Neuronal stem cell (in vitro differentiated cells): ENCODE results near the gene PIP.

Experiments
- DNase-seq: peaks from one replicate; pipeline ENCODE4 v3.0.0-alpha.2; 2013; ENCODE audit warnings: low spot score
- H2AFZ ChIP-seq: one replicate; pipeline ENCODE4 v1.6.1; 2013; ENCODE audit warnings: mild to moderate bottlenecking, low read length, inconsistent platforms
- H2AK5ac ChIP-seq: 2 replicates; pipeline ENCODE4 v1.6.1; 2013; ENCODE audit warnings: low read depth, mild to moderate bottlenecking, inconsistent platforms, low read length, moderate library complexity, mixed read lengths
- H2BK120ac ChIP-seq: 2 replicates; pipeline ENCODE4 v1.6.1; 2013; ENCODE audit warnings: low read depth, mild to moderate bottlenecking, inconsistent platforms, low read length, moderate library complexity, mixed read lengths
- H2BK12ac ChIP-seq: one replicate; pipeline ENCODE4 v1.6.1; 2013; ENCODE audit warnings: low read length, inconsistent platforms
- H2BK15ac ChIP-seq: 2 replicates; pipeline ENCODE4 v1.6.1; 2013; ENCODE audit warnings: mild to moderate bottlenecking, low read length, inconsistent platforms, mixed read lengths
- H2BK5ac ChIP-seq: one replicate; pipeline ENCODE4 v1.6.1; 2013; ENCODE audit warnings: inconsistent platforms, mild to moderate bottlenecking, low read length, moderate library complexity
- H3K14ac ChIP-seq: one replicate; pipeline ENCODE4 v1.6.1; 2013; ENCODE audit warnings: low read length, inconsistent platforms
- H3K18ac ChIP-seq: 2 replicates; pipeline ENCODE4 v1.6.1; 2013; ENCODE audit warnings: low read length, inconsistent platforms
- H3K23ac ChIP-seq: 2 replicates; pipeline ENCODE4 v1.6.1; 2013; ENCODE audit warnings: low read depth, mild to moderate bottlenecking, mixed read lengths, low read length, inconsistent platforms; ENCODE audit not compliant: poor library complexity
- H3K27ac ChIP-seq: replicated peaks from 3 replicates; pipeline ENCODE4 v1.5.1; 2013; ENCODE audit warnings: low read length, inconsistent platforms
- H3K27me3 ChIP-seq, 3 experiments: 2 replicates each; pipeline ENCODE4 v1.6.1; 2013; ENCODE audit warnings: low read length in 3 of 3, mild to moderate bottlenecking in 2 of 3, inconsistent platforms in 1 of 3, low read depth in 1 of 3, mixed read lengths in 1 of 3, moderate library complexity in 1 of 3; ENCODE audit not compliant: control insufficient read depth in 3 of 3, insufficient read depth in 3 of 3
- H3K36me3 ChIP-seq, 2 donors: replicated peaks in 1 of 2; 2 replicates each; pipeline ENCODE4 v1.6.1; 2013; ENCODE audit warnings: low read length in 2 of 2; ENCODE audit not compliant: control insufficient read depth in 2 of 2, insufficient read depth in 2 of 2
- H3K4ac ChIP-seq: 2 replicates; pipeline ENCODE4 v1.6.1; 2013; ENCODE audit warnings: inconsistent platforms, mild to moderate bottlenecking, low read length, moderate library complexity
- H3K4me1 ChIP-seq, 2 donors: 1 replicate in 1 of 2; 2 replicates in 1 of 2; pipeline ENCODE4 v1.6.1; 2013; ENCODE audit warnings: low read length in 2 of 2, low read depth in 1 of 2; ENCODE audit not compliant: control insufficient read depth in 2 of 2, insufficient read depth in 1 of 2
- H3K4me2 ChIP-seq: one replicate; pipeline ENCODE4 v1.6.1; 2013; ENCODE audit warnings: mild to moderate bottlenecking, low read length, inconsistent platforms; ENCODE audit not compliant: insufficient read depth, poor library complexity, severe bottlenecking
- H3K4me3 ChIP-seq, 2 donors: 2 replicates each; pipeline ENCODE4 v1.5.1; 2013; ENCODE audit warnings: low read length in 2 of 2, mild to moderate bottlenecking in 2 of 2, inconsistent platforms in 1 of 2, moderate library complexity in 1 of 2
- H3K79me1 ChIP-seq: one replicate; pipeline ENCODE4 v1.6.1; 2013; ENCODE audit warnings: low read depth, mild to moderate bottlenecking, inconsistent platforms, low read length, moderate library complexity
- H3K9ac ChIP-seq: one replicate; pipeline ENCODE4 v1.6.1; 2013; ENCODE audit warnings: mild to moderate bottlenecking, low read depth, low read length, inconsistent platforms; ENCODE audit not compliant: poor library complexity
- H3K9me3 ChIP-seq, 2 donors: replicated peaks in 1 of 2; 2 replicates each; pipeline versions ENCODE3 to v1.6.1; 2013; ENCODE audit warnings: low read length in 2 of 2, mild to moderate bottlenecking in 2 of 2, inconsistent platforms in 1 of 2, low read depth in 1 of 2, mixed read lengths in 1 of 2, moderate library complexity in 1 of 2; ENCODE audit not compliant: control insufficient read depth in 2 of 2, insufficient read depth in 1 of 2
- H4K8ac ChIP-seq: one replicate; pipeline ENCODE4 v1.6.1; 2013; ENCODE audit warnings: low read depth, mild to moderate bottlenecking, inconsistent platforms, low read length, moderate library complexity
- H4K91ac ChIP-seq: one replicate; pipeline ENCODE4 v1.6.1; 2013; ENCODE audit warnings: low read length, low read depth, mild to moderate bottlenecking, inconsistent platforms; ENCODE audit not compliant: poor library complexity
- WGBS, 2 donors: extraction: QIAGEN DNeasy Blood & Tissue Kit; methylation state at CpG; one replicate each; pipeline ENCODE4 v1.1.7; 2013; ENCODE audit warnings: missing lambda C conversion rate in 2 of 2, mixed read lengths in 1 of 2; ENCODE audit not compliant: insufficient read length in 2 of 2, insufficient replicate concordance in 1 of 2; ENCODE audit errors: extremely low coverage in 2 of 2; 5-methylcytosine and 5-hydroxymethylcytosine counted together

The PIP gene

DNA sequence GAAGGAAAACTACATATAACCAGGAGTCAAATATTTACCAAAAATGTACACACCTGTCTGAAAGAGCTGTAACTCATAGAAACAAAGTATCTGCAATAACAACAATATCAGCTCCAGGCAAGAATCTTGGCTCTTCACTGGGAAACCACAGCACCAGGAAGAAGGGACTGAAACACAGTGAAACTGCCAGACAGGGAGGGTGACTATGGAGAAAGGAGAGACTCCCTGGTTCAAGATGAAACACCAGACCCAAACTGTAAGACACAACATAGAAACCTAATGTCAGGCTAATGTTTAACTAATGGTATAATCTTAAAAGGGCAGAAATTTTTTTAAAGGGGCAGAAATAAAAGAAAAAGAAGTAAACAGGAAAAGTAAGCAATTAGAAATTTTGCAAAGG lies 39.8 kb downstream of the PIP start:
- Histone ChIP-seq H3K23ac (no peak overlapping the region), H3K36me3 (no peaks in the 10 kb centered on the region)

DNA sequence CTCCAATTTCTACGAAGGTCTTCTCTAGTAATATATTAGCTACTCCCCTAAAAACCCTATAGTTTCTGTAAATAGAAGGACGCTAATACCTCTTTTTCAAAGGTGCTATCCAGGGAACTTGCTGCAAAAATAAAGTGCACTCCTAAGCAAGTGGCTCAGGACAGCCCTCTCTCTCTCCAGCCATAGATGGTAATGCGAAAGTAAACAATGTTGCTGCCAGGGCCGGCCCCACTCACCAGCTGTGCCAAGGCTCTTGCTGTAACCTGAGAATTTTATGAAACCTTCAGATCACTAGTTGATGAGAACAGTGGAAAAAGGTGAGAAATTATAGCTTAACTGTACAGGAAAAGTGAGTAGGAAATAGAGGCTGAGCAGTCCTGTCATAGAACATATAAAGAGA lies 40.5 kb downstream of the PIP start:
- DNase-seq: no peak
- Histone ChIP-seq H2BK5ac (no peak overlapping the region), H2BK120ac (no peak overlapping the region), H3K4me2 (no peak overlapping the region), H3K27me3 (no peaks in the 10 kb centered on the region), H3K14ac (no peak overlapping the region), H4K8ac (no peak overlapping the region), H3K36me3 (no peaks in the 10 kb centered on the region), H3K9me3 (no peaks in the 10 kb centered on the region), H3K9ac (no peak overlapping the region), H3K4me3 (no peak overlapping the region), H2AFZ (no peak overlapping the region), H3K23ac (no peak overlapping the region), H3K18ac (no peak overlapping the region), H3K4me1 (no peaks in the 10 kb centered on the region), H2BK15ac (no peak overlapping the region), H3K27ac (no peak overlapping the region), H2BK12ac (no peak overlapping the region), H3K79me1 (no peaks in the 10 kb centered on the region), H4K91ac (no peak overlapping the region), H2AK5ac (no peak overlapping the region), H3K4ac (no peak overlapping the region)
- WGBS, 2 donors: no CpG with 5 or more reads among the region's 4 CpGs

More for the DNA sequence above, 39.8 kb downstream of the PIP start:
- Histone ChIP-seq H3K27me3 (no peaks in the 10 kb centered on the region), H3K4ac (no peak overlapping the region), H3K9ac (no peak overlapping the region), H2BK120ac (no peak overlapping the region), H3K79me1 (no peaks in the 10 kb centered on the region), H3K4me3 (no peak overlapping the region), H2BK12ac (no peak overlapping the region), H4K8ac (no peak overlapping the region), H2AK5ac (no peak overlapping the region), H3K4me1 (no peaks in the 10 kb centered on the region), H2BK15ac (no peak overlapping the region), H3K14ac (no peak overlapping the region), H3K18ac (no peak overlapping the region), H3K4me2 (no peak overlapping the region), H3K9me3 (no peaks in the 10 kb centered on the region), H4K91ac (no peak overlapping the region), H2BK5ac (no peak overlapping the region), H2AFZ (no peak overlapping the region), H3K27ac (no peak overlapping the region)
- DNase-seq: no peak

DNA sequence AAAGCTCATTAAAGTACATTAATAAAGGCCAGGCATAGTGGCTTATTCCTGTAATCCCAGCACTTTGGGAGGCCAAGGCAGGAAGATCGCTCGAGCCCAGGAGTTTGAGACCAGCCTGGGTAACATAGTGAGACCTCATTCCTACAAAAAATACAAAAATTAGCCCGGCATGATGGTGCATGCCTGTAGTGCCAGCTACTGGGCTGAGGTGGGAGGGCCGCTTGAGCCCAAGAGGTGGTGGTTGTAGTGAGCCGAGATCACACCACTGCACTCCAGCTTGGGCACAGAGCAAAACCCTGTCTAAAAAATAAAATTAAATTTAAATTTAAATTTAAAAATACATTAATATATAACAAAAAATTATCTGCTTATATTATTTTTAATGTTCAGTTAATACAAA lies 44.3 kb downstream of the PIP start:
- Histone ChIP-seq H3K14ac (no peak overlapping the region), H2BK12ac (no peak overlapping the region), H3K27ac (no peak overlapping the region), H3K9me3 (no peaks in the 10 kb centered on the region), H2AFZ (no peak overlapping the region), H3K9ac (no peak overlapping the region), H3K36me3 (no peaks in the 10 kb centered on the region), H3K4me3 (no peak overlapping the region), H3K4ac (no peak overlapping the region), H3K27me3 (no peaks in the 10 kb centered on the region), H3K79me1 (no peaks in the 10 kb centered on the region), H2BK15ac (no peak overlapping the region), H2BK120ac (no peak overlapping the region), H3K23ac (no peak overlapping the region), H3K4me1 (no peaks in the 10 kb centered on the region), H4K8ac (no peak overlapping the region), H2AK5ac (no peak overlapping the region), H3K18ac (no peak overlapping the region), H3K4me2 (no peak overlapping the region), H2BK5ac (no peak overlapping the region), H4K91ac (no peak overlapping the region)
- WGBS, 2 donors: no CpG with 5 or more reads among the region's 5 CpGs
- no peak for DNase-seq

DNA sequence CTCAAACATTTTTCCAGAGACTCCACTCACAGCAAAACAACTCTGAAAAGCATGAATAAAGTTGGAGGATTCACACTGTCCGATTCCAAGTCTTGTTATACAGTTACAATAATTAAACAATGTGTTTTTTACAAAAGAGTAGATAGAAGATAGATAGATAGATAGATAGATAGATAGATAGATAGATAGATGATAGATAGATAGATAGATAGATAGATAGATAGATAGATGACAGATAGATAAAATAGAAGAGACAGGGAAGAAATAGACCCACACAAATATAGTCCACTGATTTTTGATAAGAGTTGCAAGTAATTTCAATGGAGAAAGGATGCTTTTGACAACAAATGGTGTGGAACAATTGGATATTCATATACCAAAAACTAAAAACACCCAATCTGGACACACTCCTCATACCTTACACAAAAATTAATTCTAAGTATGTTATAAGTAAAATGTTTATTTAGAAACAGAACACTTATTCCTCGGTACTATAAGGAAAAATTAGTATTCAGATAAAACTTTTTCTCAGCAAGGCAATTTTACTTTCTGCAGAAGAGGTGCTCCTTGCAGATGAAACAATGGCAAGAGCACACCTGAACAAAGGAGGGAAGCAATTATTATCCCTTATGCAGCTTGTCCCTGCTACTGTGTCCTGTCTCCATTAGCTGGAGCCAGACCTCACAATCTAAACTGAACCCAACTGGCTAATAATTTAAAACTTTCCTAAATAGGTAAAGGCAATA lies 45.7 kb downstream of the PIP start:
- Histone ChIP-seq H2BK12ac (no peak overlapping the region), H3K36me3 (no peaks in the 10 kb centered on the region), H4K8ac (no peak overlapping the region), H3K9me3 (no peaks in the 10 kb centered on the region), H3K4me1 (no peaks in the 10 kb centered on the region), H3K27ac (no peak overlapping the region), H2AFZ (no peak overlapping the region), H2BK5ac (no peak overlapping the region), H3K9ac (no peak overlapping the region), H4K91ac (no peak overlapping the region), H2BK15ac (no peak overlapping the region), H2AK5ac (no peak overlapping the region), H3K18ac (no peak overlapping the region), H3K79me1 (no peaks in the 10 kb centered on the region), H3K4ac (no peak overlapping the region), H3K14ac (no peak overlapping the region), H3K4me2 (no peak overlapping the region), H2BK120ac (no peak overlapping the region), H3K27me3 (no peaks in the 10 kb centered on the region), H3K4me3 (no peak overlapping the region), H3K23ac (no peak overlapping the region)
- WGBS, 2 donors: no CpG with 5 or more reads among the region's 2 CpGs
- no peak for DNase-seq
